GM12878 (cell line): ENCODE results near the gene OMG. TPM values are rescaled to one million over a fixed set of nuclear protein-coding genes. Genes with fewer than 3 reads are reported as not detected.

ENCODE experiments used
- ATF3 ChIP-seq: IDR thresholded peaks from 2 replicates; pipeline ENCODE4 v1.6.1; 2011; ENCODE audit warnings: low read depth, mild to moderate bottlenecking, low read length, moderate library complexity, borderline replicate concordance; ENCODE audit errors: extremely low read depth
- BCL11A ChIP-seq: IDR thresholded peaks from 2 replicates; pipeline ENCODE4 v1.6.1; 2011; ENCODE audit warnings: low read depth, low read length
- BCLAF1 ChIP-seq: fragments of 450-650 bp; IDR thresholded peaks from 2 replicates; pipeline ENCODE4 v1.6.1; 2017; ENCODE audit warnings: antibody characterized with exemption, mild to moderate bottlenecking, moderate library complexity
- CUX1 ChIP-seq: IDR thresholded peaks from 2 replicates; pipeline ENCODE4 v1.6.1; 2012; ENCODE audit warnings: improper control_type of control experiment, low read depth, low read length; ENCODE audit not compliant: insufficient replicate concordance
- GATAD2B ChIP-seq: fragments of 450-650 bp; conservative IDR thresholded peaks from 2 replicates; pipeline ENCODE4 v1.6.1; 2017; ENCODE audit warnings: low read depth, mild to moderate bottlenecking, moderate library complexity
- IKZF1 ChIP-seq: fragments of 450-650 bp; conservative IDR thresholded peaks from 2 replicates; pipeline ENCODE4 v1.6.1; 2017; ENCODE audit warnings: antibody characterized with exemption, mild to moderate bottlenecking
- MAX ChIP-seq: IDR thresholded peaks from 2 replicates; pipeline ENCODE4 v1.6.1; 2012; ENCODE audit warnings: low read depth, low read length, improper control_type of control experiment
- NFXL1 ChIP-seq: fragments of 450-650 bp; IDR thresholded peaks from 2 replicates; pipeline ENCODE4 v1.6.1; 2017; ENCODE audit warnings: antibody characterized with exemption, mild to moderate bottlenecking, borderline replicate concordance
- NRF1 ChIP-seq: conservative IDR thresholded peaks from 2 replicates; pipeline ENCODE4 v1.6.1; 2011; ENCODE audit warnings: mild to moderate bottlenecking, low read depth, low read length, improper control_type of control experiment
- SP1 ChIP-seq: IDR thresholded peaks from one replicate; pipeline ENCODE4 v1.6.1; 2011; ENCODE audit warnings: low read depth, low read length
- TCF7 ChIP-seq: IDR thresholded peaks from 2 replicates; pipeline ENCODE4 v1.6.1; 2014; ENCODE audit warnings: antibody characterized with exemption, borderline replicate concordance
- ZNF24 ChIP-seq: fragments of 450-650 bp; IDR thresholded peaks from 2 replicates; pipeline ENCODE4 v1.6.1; 2017; ENCODE audit warnings: antibody characterized with exemption, mild to moderate bottlenecking
- ZNF592 ChIP-seq: fragments of 450-650 bp; IDR thresholded peaks from 2 replicates; pipeline ENCODE4 v1.6.1; 2017; ENCODE audit warnings: mild to moderate bottlenecking, moderate library complexity
- ZZZ3 ChIP-seq: IDR thresholded peaks from 2 replicates; pipeline ENCODE4 v1.6.1; 2011; ENCODE audit warnings: low read depth; ENCODE audit not compliant: control insufficient read depth, insufficient read length
- polyA plus RNA-seq, 11 experiments: library from polyadenylated mRNA; depleted of rRNA in 4 of 11; unstranded in 6 of 11; stranded (reverse) in 5 of 11; fragments of >200 nt; fragmentation: Nextera tagmentation in 4 of 11; fragmentation: Illumina TruSeq in 1 of 11; extraction: Ambion mirVana in 4 of 11; extraction: Trizol in 1 of 11; gene quantifications; 1 replicate in 1 of 11; 2 replicates in 10 of 11; pipeline versions ENCODE4 v1.2.1 to v1.2.3, GENCODE V29; 2011 to 2016; ENCODE audit warnings: inconsistent platforms in 2 of 11, missing spikeins in 2 of 11, low read depth in 1 of 11
- total RNA-seq, 4 experiments: library from RNA; depleted of rRNA in 3 of 4; stranded (reverse); fragments of >200 nt in 3 of 4; fragmentation: Illumina TruSeq in 1 of 4; extraction: Trizol in 1 of 4; gene quantifications; 2 replicates each; pipeline versions ENCODE4 v1.2.1 to v1.2.3, GENCODE V29; 2013 to 2021

Gene OMG
- total and polyA plus RNA-seq, 10 of the 15 experiments (the other 5 are each of a cell fraction or from before 2014, with no cell fraction given): 0.09 to 0.96 (median 0.26) TPM

GRCh38 chr17:31318851-31319661, 22.0 kb upstream of the OMG start (continued):
- TF ChIP-seq BCLAF1 (no peak), CUX1 (no peak), BCL11A (no peak), ZNF592 (no peak), GATAD2B (0 out of 2 replicates have a peak, but pooled peaks have one; percentile 12), SP1 (no peak), NRF1 (no peak), ZNF24 (peak; percentile 77), TCF7 (0 out of 2 replicates have a peak, but pooled peaks have one; percentile 61), ATF3 (no peak), IKZF1 (0 out of 2 replicates have a peak, but pooled peaks have one; percentile 12), NFXL1 (no peak), MAX (no peak; the same call in 1 of the 2 replicates), ZZZ3 (no peak)
